Sigmoid colon (tissue), 7 donors: ENCODE results near the gene MINDY4B. TPM values are rescaled to one million over a fixed set of nuclear protein-coding genes. Genes with fewer than 3 reads are reported as not detected.
"Not testable (repeated sequence)": the region's sequence is repeated elsewhere in the genome, so short reads cannot be mapped to it uniquely, and the experiment has no call there.

ENCODE experiments used
- DNase-seq: peaks from one replicate; pipeline ENCODE4 v3.0.0-alpha.2; 2019
- H3K27ac ChIP-seq, 4 donors: fragments of 200-600 bp; sonication (generic); one replicate each; pipeline ENCODE4 v1.5.1; 2016 to 2019; ENCODE audit warnings: mild to moderate bottlenecking in 1 of 4
- H3K27me3 ChIP-seq, 3 donors: fragments of 200-600 bp; sonication (generic); one replicate each; pipeline ENCODE4 v1.5.1; 2019; ENCODE audit warnings: mild to moderate bottlenecking in 1 of 3
- H3K36me3 ChIP-seq, 4 donors: fragments of 200-600 bp; sonication (generic); one replicate each; pipeline ENCODE4 v1.5.1; 2016 to 2019
- H3K4me1 ChIP-seq, 4 donors: fragments of 200-600 bp; sonication (generic); one replicate each; pipeline ENCODE4 v1.5.1; 2017 to 2019
- H3K4me3 ChIP-seq, 4 donors: fragments of 200-600 bp; sonication (generic); one replicate each; pipeline ENCODE4 v1.5.1; 2017 to 2019; ENCODE audit warnings: mild to moderate bottlenecking in 2 of 4, moderate library complexity in 1 of 4
- H3K9me3 ChIP-seq, 4 donors: fragments of 200-600 bp in 3 of 4; sonication (generic) in 3 of 4; one replicate each; pipeline versions ENCODE4 v1.5.1 to v1.6.1; 2013 to 2019
- EP300 ChIP-seq, 4 donors: sonication (generic); formaldehyde crosslinking; IDR thresholded peaks; one replicate each; pipeline ENCODE4 v1.6.1; 2017; ENCODE audit warnings: antibody characterized with exemption in 4 of 4
- POLR2A ChIP-seq, 2 donors: fragments of 450-650 bp; IDR thresholded peaks; one replicate each; pipeline ENCODE4 v1.6.1; 2016; ENCODE audit warnings: antibody characterized with exemption in 2 of 2, mild to moderate bottlenecking in 2 of 2, moderate library complexity in 2 of 2
- POLR2AphosphoS5 ChIP-seq, 4 donors: sonication (generic); formaldehyde crosslinking; IDR thresholded peaks; one replicate each; pipeline ENCODE4 v1.6.1; 2017; ENCODE audit warnings: antibody characterized with exemption in 4 of 4
- WGBS, 2 donors: extraction: QIAGEN DNeasy Blood & Tissue Kit; methylation state at CpG; one replicate each; pipeline ENCODE4 v1.1.7; 2013; 5-methylcytosine and 5-hydroxymethylcytosine counted together
- intact Hi-C: fragments of 100-400 bp; cut with DNase I; formaldehyde crosslinking; loops from one replicate; pipeline ENCODE4 v1.15.1; 2023
- polyA plus RNA-seq, 3 donors: library from polyadenylated mRNA; stranded (reverse); fragments of 200-250 nt; gene quantifications; one replicate each; pipeline ENCODE4 v1.2.3, GENCODE V29; 2013
- total RNA-seq, 4 donors: library from RNA; depleted of rRNA; stranded (reverse); fragments of >200 nt; gene quantifications; one replicate each; pipeline ENCODE4 v1.1.0, GENCODE V29; 2016
- TF ChIP-seq, protein P1 (sequence below), 4 experiments: fragments of 450-650 bp in 3 of 4; fragments of 200-600 bp in 1 of 4; IDR thresholded peaks; one replicate each; pipeline ENCODE4 v1.5.1; 2016 to 2019; ENCODE audit warnings: antibody characterized with exemption in 4 of 4, mild to moderate bottlenecking in 3 of 4, moderate library complexity in 2 of 4
- donor health status: healthy with polysubstance abuse.
- donor health status: Bipolar disorder and iron deficiency.
- donor health status: healthy.

MINDY4B gene
- total and polyA plus RNA-seq, 7 donors, result not detected

DNA sequence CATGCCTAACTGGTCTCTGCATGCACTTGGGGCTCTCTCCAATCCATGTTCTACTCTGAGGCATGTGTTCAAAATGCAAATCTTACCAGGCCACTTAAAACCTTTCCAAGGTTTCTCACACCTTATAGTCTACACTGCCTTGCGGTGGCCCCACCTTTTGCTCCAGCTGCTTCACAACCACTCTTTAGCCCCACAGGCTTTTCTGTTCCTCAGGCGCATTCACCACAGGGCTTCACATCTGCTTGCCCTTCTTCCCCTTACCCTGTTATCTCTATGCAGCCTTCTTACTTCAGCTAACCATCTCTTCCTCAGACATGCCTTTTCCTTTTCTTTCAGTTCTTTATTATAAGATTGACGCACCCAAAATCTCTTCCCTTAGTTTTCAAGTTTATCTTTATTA lies 37.8 kb downstream of the MINDY4B start:
- H3K27me3 ChIP-seq, result no peaks in the 10 kb centered on the region
- peaks cover 0 to 5% (median 0%) of the 10 kb centered on the region in 4 donors for H3K4me1 ChIP-seq
- TF ChIP-seq, protein P1, sequence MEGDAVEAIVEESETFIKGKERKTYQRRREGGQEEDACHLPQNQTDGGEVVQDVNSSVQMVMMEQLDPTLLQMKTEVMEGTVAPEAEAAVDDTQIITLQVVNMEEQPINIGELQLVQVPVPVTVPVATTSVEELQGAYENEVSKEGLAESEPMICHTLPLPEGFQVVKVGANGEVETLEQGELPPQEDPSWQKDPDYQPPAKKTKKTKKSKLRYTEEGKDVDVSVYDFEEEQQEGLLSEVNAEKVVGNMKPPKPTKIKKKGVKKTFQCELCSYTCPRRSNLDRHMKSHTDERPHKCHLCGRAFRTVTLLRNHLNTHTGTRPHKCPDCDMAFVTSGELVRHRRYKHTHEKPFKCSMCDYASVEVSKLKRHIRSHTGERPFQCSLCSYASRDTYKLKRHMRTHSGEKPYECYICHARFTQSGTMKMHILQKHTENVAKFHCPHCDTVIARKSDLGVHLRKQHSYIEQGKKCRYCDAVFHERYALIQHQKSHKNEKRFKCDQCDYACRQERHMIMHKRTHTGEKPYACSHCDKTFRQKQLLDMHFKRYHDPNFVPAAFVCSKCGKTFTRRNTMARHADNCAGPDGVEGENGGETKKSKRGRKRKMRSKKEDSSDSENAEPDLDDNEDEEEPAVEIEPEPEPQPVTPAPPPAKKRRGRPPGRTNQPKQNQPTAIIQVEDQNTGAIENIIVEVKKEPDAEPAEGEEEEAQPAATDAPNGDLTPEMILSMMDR (IDR thresholded peaks at IDR 0.05), result no peak
- TF ChIP-seq EP300 (IDR thresholded peaks at IDR 0.05) (no peak), POLR2A (IDR thresholded peaks at IDR 0.05) (no peak), POLR2AphosphoS5 (IDR thresholded peaks at IDR 0.05) (no peak)
- intact Hi-C loops, result no loop called here
- no peak overlapping the region for H3K27ac ChIP-seq
- H3K36me3 ChIP-seq, result no peaks in the 10 kb centered on the region
- no peak for DNase-seq
- no peak overlapping the region for H3K4me3 ChIP-seq
- WGBS, 2 donors, result 86 to 89% methylated on average over 3 of the region's 3 CpGs
- H3K9me3 ChIP-seq, result no peaks in the 10 kb centered on the region

DNA sequence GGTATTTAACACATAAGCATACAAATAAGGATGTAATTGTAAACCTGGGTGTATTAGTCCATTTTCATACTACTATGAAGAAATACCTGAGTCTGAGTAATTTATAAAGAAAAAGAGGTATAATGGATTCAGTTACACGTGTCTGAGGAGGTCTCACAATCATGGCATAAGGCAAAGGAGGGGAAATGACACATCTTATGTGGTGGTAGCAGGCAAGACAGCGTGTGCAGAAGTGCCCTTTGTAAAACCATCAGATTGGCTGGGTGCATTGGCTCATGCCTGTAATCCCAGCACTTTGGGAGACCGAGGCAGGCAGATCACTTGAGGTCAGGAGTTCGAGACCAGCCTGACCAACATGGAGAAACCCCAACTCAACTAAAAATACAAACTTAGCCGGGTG lies 41.3 kb downstream of the MINDY4B start:
- H3K4me1 ChIP-seq, DNase-seq, H3K36me3 ChIP-seq, H3K27ac ChIP-seq, H3K27me3 ChIP-seq, H3K9me3 ChIP-seq, H3K4me3 ChIP-seq: not testable (repeated sequence)
- intact Hi-C loops, result loop anchor here (2.0 kb wide), 1 partner anchor 143 kb away; no protein-coding TSS in a partner anchor
- WGBS, 2 donors, result 70 to 78% methylated on average over 5 of the region's 5 CpGs

GRCh38 chr3:150861851-150862250 lies 43.4 kb downstream of the MINDY4B start:
- H3K4me3 ChIP-seq, result no peak overlapping the region
- H3K36me3 ChIP-seq, result no peaks in the 10 kb centered on the region
- TF ChIP-seq POLR2AphosphoS5 (IDR thresholded peaks at IDR 0.05), result no peak
- H3K4me1 ChIP-seq, result no peaks in the 10 kb centered on the region
- no peak overlapping the region for H3K27ac ChIP-seq
- intact Hi-C loops, result no loop called here
- no peak for DNase-seq
- WGBS, 2 donors, result 92 to 96% methylated on average over 2 of the region's 2 CpGs
- no peaks in the 10 kb centered on the region for H3K27me3 ChIP-seq
- H3K9me3 ChIP-seq, result no peaks in the 10 kb centered on the region

DNA sequence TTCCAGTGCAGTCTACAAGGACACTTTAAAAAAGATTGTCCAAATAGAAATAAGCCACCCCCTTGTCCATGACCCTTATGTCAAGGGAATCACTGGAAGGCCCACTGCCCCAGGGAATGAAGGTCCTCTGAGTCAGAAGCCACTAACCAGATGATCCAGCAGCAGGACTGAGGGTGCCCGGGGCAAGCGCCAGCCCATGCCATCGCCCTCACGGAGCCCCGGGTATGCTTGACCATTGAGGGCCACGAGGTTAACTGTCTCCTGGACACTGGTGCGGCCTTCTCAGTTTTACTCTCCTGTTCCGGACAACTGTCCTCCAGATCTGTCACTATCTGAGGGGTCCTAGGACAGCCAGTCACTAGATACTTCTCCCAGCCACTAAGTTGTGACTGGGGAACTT lies 47.3 kb downstream of the MINDY4B start:
- H3K9me3 ChIP-seq, H3K27ac ChIP-seq, H3K36me3 ChIP-seq, intact Hi-C loops, H3K27me3 ChIP-seq, H3K4me3 ChIP-seq, DNase-seq, H3K4me1 ChIP-seq: not testable (repeated sequence)
- WGBS, 2 donors, result 93 to 95% methylated on average over 8 of the region's 8 CpGs

- Histone ChIP-seq H3K9me3 (peaks cover 0 to 7% (median 0%) of the 10 kb centered on the region in 4 donors), H3K27me3 (no peaks in the 10 kb centered on the region), H3K4me1 (no peaks in the 10 kb centered on the region), H3K4me3 (no peak overlapping the region), H3K36me3 (no peaks in the 10 kb centered on the region), H3K27ac (no peak overlapping the region)
- WGBS, 2 donors, result 81 to 95% methylated on average over 3 of the region's 3 CpGs
- TF ChIP-seq EP300 (IDR thresholded peaks at IDR 0.05) (no peak), POLR2AphosphoS5 (IDR thresholded peaks at IDR 0.05) (no peak), POLR2A (IDR thresholded peaks at IDR 0.05) (no peak)
- TF ChIP-seq, protein P1 (IDR thresholded peaks at IDR 0.05), result no peak
- intact Hi-C loops, result no loop called here
- DNase-seq, result no peak
These were observed 55.0 kb downstream of the MINDY4B start for GRCh38 chr3:150850191-150850590.

DNA sequence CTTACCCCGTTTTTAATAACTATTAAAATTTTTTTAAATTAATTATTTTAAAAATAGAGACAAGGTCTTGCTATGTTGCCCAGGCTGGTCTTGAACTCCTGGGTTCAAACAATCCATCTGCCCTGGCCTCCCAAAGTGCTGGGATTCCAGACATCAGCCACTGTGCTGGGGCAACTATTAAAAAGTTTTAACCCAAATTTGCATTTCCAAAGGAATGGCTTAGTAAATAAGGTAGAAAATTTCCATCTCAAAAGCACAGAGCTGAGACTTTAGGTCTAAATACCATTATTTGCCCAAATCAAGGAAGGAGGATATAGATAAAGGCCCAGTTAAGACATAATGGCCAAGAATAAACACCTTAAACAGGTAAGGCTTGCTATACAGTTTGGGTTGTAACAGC lies 56.4 kb downstream of the MINDY4B start:
- Histone ChIP-seq H3K27ac (no peak overlapping the region), H3K4me3 (no peak overlapping the region), H3K9me3 (peaks cover 0 to 7% (median 0%) of the 10 kb centered on the region in 4 donors), H3K36me3 (no peaks in the 10 kb centered on the region), H3K27me3 (no peaks in the 10 kb centered on the region), H3K4me1 (peaks cover 0 to 5% (median 0%) of the 10 kb centered on the region in 4 donors)
- 78 to 81% methylated on average over 1 of the region's 1 CpG for WGBS, 2 donors
- TF ChIP-seq EP300 (IDR thresholded peaks at IDR 0.05), result no peak
- no peak for TF ChIP-seq POLR2A (IDR thresholded peaks at IDR 0.05)
- DNase-seq, result no peak
- intact Hi-C loops, result no loop called here

DNA sequence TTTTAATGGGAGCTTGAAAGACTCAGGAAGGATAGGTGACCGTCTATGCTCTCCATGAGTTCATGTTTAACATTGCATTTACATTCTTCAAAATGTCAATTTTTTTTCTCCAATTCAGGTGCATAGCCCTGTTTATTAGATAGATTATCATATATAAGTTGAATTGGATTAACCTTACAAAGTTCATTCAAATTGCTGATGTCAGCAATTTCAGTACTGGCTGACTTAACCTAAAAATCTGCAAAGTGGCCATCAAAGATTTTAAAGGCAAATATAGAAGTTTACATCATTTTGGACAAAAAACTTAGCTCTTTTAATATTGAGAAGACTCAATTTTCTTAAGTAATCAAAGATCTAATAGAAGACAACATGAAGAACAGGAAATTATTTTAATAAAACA lies 57.8 kb downstream of the MINDY4B start:
- Histone ChIP-seq H3K4me3 (no peak overlapping the region), H3K27me3 (no peaks in the 10 kb centered on the region), H3K27ac (no peak overlapping the region), H3K9me3 (peaks cover 0 to 7% (median 0%) of the 10 kb centered on the region in 4 donors), H3K36me3 (no peaks in the 10 kb centered on the region), H3K4me1 (peaks cover 0 to 5% (median 0%) of the 10 kb centered on the region in 4 donors)
- intact Hi-C loops, result no loop called here
- 97 to 98% methylated on average over 1 of the region's 1 CpG for WGBS, 2 donors
- no peak for DNase-seq
- TF ChIP-seq EP300 (IDR thresholded peaks at IDR 0.05) (no peak), POLR2A (IDR thresholded peaks at IDR 0.05) (no peak), POLR2AphosphoS5 (IDR thresholded peaks at IDR 0.05) (no peak)
- TF ChIP-seq, protein P1 (IDR thresholded peaks at IDR 0.05), result no peak
